NOMO-1 (cell line): ENCODE results near the gene DEAF1.
A peak's percentile ranks its signal among the peaks of the same experiment; 100 is the strongest.

Source experiments
- DNase-seq, 2 experiments: peaks; one replicate each; lab custom pipeline; 2025; ENCODE audit not compliant: unreplicated experiment in 2 of 2; lab: John Stamatoyannopoulos, UW

Gene DEAF1

GRCh38 chr11:721741-722345 lies 26.8 kb upstream of the DEAF1 start:
- peak; percentile 61 to 77 for DNase-seq

DNA sequence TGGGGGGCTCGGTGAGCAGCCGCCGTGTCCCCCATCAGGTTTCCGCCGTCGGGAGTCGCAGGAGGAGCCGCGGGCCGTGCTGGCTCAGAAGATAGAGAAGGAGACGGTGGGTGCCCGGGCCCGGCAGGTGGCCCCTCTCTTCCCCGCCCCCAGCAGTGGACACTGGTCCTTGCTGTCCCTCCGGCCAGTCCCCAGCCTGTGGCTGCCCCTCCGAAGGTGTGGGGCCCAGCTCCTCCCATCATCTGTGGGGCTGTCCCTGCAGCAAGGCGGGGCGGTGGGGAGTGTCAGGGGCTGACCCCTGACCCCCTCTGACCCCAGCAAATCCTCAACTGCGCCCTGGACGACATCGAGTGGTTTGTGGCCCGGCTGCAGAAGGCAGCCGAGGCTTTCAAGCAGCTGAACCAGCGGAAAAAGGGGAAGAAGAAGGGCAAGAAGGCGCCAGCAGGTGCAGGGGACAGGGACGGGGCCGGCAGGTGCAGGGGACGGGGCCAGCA lies 26.3 kb upstream of the DEAF1 start:
- DNase-seq: peak; percentile 18 to 40

DNA sequence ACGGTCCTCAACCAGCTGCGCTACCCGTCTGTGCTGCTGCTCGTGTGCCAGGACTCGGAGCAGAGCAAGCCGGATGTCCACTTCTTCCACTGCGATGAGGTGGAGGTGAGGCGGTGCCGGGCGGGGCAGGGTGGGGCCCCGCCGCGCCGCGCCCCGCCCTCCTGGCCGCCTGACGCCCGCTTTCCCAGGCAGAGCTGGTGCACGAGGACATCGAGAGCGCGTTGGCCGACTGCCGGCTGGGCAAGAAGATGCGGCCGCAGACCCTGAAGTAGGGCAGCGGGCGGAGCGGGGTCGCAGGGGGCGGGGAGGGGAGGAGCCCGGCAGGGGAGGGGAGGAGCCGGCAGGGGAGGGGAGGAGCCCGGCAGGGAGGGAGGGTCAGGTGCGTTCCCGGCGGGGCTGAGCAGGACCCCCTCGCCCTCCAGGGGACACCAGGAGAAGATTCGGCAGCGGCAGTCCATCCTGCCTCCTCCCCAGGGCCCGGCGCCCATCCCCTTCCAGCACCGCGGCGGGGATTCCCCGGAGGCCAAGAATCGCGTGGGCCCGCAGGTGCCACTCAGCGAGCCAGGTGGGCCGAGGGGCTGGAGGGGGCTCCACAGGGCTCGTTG lies 25.7 kb upstream of the DEAF1 start:
- DNase-seq: no peak

- no peak for DNase-seq
These were observed 25.1 kb upstream of the DEAF1 start for GRCh38 chr11:720017-720641.

GRCh38 chr11:719214-720016 lies 24.4 kb upstream of the DEAF1 start:
- no peak for DNase-seq

DNA sequence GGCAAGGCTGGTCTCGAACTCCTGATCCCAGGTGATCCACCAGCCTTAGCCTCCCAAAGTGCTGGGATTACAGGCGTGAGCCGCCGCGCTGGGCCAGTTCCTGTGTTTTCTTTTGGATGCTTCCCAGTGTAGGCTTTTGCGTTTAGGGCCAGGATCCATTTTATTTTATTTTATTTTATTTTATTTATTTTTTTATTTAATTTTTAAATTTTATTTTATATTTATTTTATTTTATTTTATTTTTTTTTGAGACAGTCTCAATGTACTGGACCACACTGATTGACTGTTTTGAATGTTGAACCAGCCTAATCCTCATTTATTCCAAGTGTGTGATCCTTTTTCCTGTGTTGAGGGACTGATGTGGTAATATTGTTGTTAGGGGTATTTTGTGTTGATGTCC lies 19.4 kb upstream of the DEAF1 start:
- no peak for DNase-seq

- DNase-seq: no peak
These were observed 14.3 kb upstream of the DEAF1 start for GRCh38 chr11:709109-709997.

DNA sequence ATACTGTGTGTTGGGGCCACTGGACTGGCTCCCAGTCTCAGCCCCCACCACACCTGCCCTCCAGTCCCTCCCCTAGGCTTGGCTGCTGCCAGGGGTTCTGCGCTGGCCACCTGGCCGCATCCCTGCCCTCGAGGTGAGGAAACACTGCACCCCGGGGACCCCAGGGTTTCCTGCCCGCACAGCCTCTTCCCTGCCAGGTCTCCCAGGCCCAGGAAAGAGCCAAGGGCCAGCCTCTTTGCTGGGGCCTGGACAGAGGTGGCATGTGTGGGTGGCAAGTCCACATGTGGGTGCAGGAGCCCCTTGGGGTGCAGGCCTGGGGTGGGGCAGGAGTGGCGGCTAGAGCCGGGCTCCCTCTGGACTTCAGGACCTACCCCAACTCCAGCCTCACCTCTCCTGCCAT lies 13.5 kb upstream of the DEAF1 start:
- DNase-seq: no peak

DNA sequence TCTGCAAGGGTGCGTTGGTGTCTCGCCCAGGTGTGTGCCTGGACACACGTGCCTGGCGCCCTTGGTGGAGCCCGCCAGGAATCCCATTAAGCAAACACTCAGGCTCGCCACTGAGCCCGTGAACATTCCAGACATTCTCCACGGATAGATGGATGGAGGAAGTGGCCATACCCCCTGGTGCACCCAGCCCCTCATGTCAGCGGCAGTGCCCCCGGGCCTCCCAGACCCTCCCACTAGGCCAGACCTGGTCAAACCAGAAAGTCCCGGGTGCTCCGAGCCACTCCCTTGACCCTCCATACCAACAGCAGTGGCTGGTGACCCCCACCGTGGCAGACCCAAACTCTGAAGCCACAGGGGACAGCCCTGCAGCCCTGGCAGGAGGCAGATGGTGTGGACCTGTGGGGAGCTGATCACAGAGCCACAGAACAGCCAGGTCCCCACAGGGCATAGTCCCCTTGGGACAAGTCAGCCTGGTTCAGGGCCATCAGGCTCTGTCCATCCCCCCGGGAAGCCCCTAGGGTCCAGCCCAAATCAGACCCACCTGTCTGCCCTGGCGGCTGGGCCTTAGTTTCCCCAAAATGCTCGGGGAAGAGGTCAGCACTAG lies 12.9 kb upstream of the DEAF1 start:
- no peak for DNase-seq

DNA sequence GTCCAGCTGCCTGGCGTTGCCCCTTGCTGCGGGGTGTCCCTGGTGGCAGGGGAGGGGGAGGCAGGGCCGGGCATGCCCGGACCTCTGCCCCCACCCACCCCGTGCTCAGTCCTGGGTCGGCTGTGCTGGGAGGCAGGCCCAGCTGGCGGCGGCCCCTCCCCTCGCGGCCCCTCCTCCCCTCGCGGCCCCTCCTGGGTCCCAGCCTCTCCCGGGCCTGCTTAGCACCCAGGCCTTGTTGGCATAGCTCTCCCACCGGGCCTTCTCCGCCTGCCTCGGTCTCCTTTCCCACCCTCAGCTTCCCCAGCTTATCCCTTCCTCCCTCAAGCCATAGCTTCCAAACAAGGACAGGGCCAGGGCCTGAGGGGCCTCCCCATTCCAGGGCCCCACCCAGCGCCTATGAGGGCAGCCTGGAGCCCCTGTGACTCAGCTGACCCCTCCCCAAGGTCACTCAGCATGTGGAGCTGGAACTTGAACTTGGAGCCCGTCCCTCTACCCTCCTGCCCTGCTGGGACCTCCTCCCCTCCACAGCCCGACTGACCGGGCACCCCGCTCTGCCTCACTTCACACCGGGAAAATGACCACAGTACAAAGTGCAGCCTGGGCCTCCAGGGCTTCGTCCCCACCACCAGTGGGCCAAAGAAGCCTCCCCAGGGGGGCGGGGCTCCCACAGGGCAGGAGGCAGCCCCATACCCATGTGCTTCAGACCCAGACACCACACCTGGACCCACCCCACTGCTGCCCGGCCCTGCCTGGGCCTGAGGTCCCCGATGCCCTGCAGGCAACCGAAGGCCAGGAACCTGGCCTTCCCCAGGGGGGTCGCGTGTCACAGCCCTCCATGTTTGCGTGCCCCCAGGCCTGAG lies 12.2 kb upstream of the DEAF1 start:
- no peak for DNase-seq

GRCh38 chr11:706439-706956 lies 11.5 kb upstream of the DEAF1 start:
- no peak for DNase-seq

GRCh38 chr11:705646-706438 lies 10.8 kb upstream of the DEAF1 start, which contains the start of gene EPS8L2:
TSS of gene EPS8L2 (plus strand) at chr11:706231. CDS start at chr11:709408, 3,177 bp downstream.
- DNase-seq: no peak

DNA sequence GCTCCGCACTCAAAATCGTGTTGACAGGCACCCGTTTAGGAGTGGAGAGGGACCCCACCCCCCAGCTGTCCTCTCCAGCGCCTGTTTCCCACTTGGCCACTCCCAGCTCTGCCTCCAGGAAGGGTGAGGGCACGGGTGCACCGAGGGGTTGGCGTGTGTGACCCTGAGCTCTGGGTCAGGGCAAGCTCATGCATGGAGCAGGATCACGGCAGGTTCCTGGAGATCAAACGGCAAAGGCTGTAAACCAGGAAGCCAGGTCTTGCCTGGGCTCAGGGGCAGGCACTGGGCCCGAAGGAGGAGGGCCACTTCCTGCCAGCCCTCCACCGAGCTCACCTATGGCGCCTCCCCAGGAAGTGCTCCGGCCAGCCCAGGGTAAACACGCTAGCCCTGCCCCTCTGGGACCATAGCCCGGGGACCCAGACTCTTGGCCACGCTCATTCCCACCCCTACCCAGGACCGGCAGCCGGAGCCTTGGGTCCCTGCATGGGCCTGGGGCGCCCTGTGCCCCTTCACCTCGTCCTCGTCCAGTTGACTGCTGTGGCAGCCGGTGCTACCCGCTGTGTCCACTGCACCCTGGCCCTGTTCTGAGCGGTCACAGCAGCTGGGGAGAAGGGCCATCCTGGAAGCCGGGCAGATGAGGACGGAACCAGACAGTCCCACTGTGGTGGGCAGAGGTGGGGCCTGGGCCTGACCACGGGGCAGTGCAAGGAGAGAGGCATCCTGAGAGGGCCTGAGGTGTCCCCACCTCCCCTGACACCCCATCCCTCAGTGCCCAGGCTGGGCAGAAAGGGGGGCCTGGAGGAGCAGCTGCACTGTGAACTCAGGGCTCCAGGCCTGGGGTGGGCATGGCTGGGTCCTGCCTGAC lies 10.0 kb upstream of the DEAF1 start:
- DNase-seq: no peak

DNA sequence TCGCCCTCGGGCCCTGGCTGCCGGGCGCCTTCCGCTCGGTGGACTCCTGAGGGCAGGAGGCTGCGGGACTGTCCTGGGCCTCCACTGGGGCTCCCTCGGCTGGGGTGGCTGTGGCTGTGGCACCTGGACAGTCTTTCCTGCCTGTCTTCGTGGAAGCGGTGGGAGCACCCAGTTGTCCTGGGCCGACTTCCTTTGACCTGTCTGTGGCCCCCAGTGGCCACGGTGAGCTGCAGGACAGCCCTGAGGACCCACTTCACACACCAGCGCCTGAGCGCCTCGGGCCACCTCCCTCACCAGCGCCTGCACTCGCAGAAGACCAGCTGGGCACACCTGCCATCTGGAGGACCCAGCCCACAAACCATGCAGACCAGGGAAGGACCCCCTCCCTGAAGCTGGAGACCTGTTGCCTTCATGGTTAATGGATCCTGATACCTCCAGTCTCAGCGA lies 9.2 kb upstream of the DEAF1 start:
- DNase-seq: no peak

DNA sequence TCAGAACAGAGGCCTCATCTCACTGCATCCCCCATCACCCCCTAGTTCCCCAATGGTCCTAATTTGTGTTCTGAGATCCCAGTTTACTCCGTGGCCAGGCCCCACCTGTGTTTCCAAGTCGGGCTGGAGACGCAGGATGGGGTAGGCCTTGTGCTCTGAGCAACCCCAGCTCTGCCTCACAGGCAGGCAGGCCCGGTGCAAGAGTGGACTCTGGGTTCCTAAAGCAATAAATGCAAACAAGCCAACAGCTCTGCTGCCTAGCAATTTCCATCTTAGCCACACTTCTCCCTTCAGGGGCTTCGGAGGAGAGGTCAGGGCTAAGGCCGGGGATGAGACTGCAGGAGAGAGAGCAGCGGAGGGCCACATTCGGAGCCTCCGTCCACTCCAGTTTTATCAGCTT lies 8.5 kb upstream of the DEAF1 start:
- DNase-seq: no peak

GRCh38 chr11:702462-703461 lies 7.7 kb upstream of the DEAF1 start:
- no peak for DNase-seq
